ENCODE data around the gene DNAH8.
A peak's percentile ranks its signal among the peaks of the same experiment; 100 is the strongest.
"Not testable (repeated sequence)": the region's sequence is repeated elsewhere in the genome, so short reads cannot be mapped to it uniquely, and the experiment has no call there.

DNAH8 gene

GRCh38 chr6:38915205-38915925, 200.3 kb downstream of the DNAH8 start:
- DNase-seq (no peak), ATAC-seq (replicated peaks) (no peak)
- Mint-ChIP-seq H3K4me1 (no peaks in the 10 kb centered on the region), H3K27ac (no peak overlapping the region), H3K9me3 (no peaks in the 10 kb centered on the region), H3K36me3 (no peaks in the 10 kb centered on the region), H3K4me3 (no peak overlapping the region), H3K27me3 (peaks cover 0 to 35% of the 10 kb centered on the region in 2 donors)

DNA sequence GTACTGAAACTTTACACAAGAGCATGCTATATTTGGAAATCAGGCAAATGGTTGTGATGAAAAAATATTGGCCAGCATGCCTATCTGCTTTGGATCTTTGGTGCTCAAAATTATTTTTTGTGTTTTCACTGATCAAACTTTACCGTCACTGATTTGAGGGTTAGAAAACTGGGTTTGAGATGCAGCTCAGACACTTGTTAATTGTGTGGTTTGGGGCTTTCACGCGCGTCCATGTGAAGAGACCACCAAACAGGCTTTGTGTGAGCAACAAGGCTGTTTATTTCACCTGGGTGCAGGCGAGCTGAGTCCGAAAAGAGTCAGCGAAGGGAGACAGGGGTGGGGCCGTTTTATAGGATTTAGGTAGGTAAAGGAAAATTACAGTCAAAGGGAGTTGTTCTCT, 206.4 kb downstream of the DNAH8 start:
- not testable (repeated sequence) for H3K9me3 Mint-ChIP-seq; H3K36me3 Mint-ChIP-seq; DNase-seq; H3K4me3 Mint-ChIP-seq; ATAC-seq (replicated peaks); H3K4me1 Mint-ChIP-seq; H3K27ac Mint-ChIP-seq
- peaks cover 7 to 32% of the 10 kb centered on the region in 2 donors for H3K27me3 Mint-ChIP-seq

- Mint-ChIP-seq H3K27ac (no peak overlapping the region), H3K36me3 (no peaks in the 10 kb centered on the region), H3K4me3 (no peak overlapping the region), H3K27me3 (peaks cover 19 to 22% of the 10 kb centered on the region in 2 donors), H3K9me3 (no peaks in the 10 kb centered on the region), H3K4me1 (no peaks in the 10 kb centered on the region)
- ATAC-seq (replicated peaks) (no peak), DNase-seq (no peak)
Observed at GRCh38 chr6:38924791-38925509, 209.8 kb downstream of the DNAH8 start.

- Mint-ChIP-seq H3K4me1 (no peaks in the 10 kb centered on the region), H3K9me3 (no peaks in the 10 kb centered on the region), H3K36me3 (no peaks in the 10 kb centered on the region), H3K27me3 (peaks cover 14 to 24% of the 10 kb centered on the region in 2 donors), H3K4me3 (no peak overlapping the region), H3K27ac (no peak overlapping the region)
- ATAC-seq (replicated peaks) (no peak), DNase-seq (no peak)
Observed at GRCh38 chr6:38929560-38929959, 214.4 kb downstream of the DNAH8 start.

DNA sequence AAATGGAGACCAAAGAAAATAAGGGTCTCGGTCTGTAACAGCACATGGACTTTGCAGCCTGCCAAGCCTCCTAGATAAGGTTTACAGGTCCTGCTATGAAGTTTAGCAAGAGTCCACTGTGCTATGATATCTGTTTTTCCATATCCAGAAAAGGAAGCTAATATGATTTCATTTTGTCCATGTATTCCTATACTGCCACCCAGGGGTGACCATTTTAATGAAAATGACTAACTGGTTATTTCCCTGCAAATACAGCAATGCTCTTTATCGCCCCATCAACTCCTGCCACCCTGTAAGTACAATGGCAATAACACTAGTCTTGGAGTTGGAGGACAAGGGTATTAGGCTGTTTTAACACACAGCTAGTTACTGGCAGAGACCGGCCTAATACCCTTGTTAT, 218.3 kb downstream of the DNAH8 start:
- Mint-ChIP-seq H3K9me3 (no peaks in the 10 kb centered on the region), H3K27me3 (peaks cover 0 to 8% of the 10 kb centered on the region in 2 donors), H3K36me3 (no peaks in the 10 kb centered on the region), H3K27ac (no peak overlapping the region), H3K4me1 (peaks cover 0 to under 1% of the 10 kb centered on the region in 2 donors), H3K4me3 (no peak overlapping the region)
- ATAC-seq (replicated peaks) (no peak), DNase-seq (no peak)

DNA sequence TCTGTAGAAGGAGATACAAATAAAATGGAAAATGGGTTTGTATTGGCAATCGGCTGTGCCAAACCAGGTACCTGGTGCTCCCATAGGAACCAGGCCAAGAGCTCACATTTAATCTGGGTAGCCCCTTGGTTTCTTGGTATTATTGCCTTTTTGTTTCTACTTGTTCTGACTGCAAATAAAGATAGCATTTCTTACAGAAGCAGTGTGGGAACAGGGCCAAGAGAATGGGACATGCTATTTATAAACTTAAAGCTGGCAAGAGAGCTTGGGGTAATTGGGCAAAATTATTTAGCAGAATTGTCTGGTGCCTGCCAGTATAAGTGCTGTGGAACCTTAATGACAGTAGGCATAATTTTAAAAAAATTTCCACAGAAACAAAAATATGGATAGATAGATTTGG, 219.9 kb downstream of the DNAH8 start:
- Mint-ChIP-seq H3K4me3 (no peak overlapping the region), H3K27ac (no peak overlapping the region), H3K36me3 (no peaks in the 10 kb centered on the region), H3K27me3 (peaks cover 6 to 10% of the 10 kb centered on the region in 2 donors), H3K4me1 (peaks cover 0 to 6% of the 10 kb centered on the region in 2 donors), H3K9me3 (no peaks in the 10 kb centered on the region)
- DNase-seq: no peak
- ATAC-seq (replicated peaks): no peak

DNA sequence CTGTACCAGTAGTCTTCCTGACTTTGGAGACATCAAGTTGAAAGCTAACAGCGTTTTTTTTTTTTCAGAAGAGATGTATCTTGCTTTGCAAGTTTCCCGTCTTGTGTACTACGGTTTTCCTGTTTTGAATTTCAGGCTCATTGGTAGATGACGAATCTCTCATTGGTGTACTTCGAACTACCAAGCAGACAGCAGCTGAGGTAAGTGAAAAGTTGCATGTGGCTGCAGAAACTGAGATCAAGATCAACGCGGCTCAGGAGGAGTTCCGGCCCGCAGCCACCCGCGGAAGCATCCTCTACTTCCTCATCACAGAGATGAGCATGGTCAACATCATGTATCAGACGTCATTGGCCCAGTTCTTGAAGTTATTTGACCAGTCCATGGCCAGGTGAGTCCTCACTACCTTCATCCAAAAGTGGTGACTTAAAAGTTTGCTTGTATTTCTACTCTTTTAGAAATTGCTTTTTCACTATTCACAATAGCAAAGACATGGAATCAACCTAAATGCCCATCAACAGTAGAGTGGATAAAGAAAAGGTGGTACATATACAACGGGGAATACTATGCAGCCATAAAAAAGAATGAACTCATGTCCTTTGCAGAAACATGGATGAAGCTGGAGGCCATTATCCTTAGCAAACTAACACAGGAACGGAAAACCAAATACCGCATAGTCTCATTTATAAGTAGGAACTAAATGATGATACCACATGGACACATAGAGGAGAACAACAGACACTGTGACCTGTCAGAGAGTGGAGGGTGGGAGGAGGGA, 222.9 kb downstream of the DNAH8 start:
- no peak for DNase-seq
- H3K27me3 Mint-ChIP-seq: peaks cover 15 to 23% of the 10 kb centered on the region in 2 donors
- H3K27ac Mint-ChIP-seq: no peak overlapping the region

GRCh38 chr6:38938741-38939140, 223.6 kb downstream of the DNAH8 start:
- Mint-ChIP-seq H3K27me3 (peaks cover 15 to 25% of the 10 kb centered on the region in 2 donors), H3K36me3 (no peaks in the 10 kb centered on the region), H3K9me3 (no peaks in the 10 kb centered on the region), H3K27ac (no peak overlapping the region), H3K4me1 (peaks cover 0 to 6% of the 10 kb centered on the region in 2 donors), H3K4me3 (no peak overlapping the region)
- no peak for DNase-seq
- ATAC-seq (replicated peaks): peak; percentile 53 to 78

More for the DNA sequence above, 222.9 kb downstream of the DNAH8 start:
- Mint-ChIP-seq H3K4me3 (no peak overlapping the region), H3K4me1 (peaks cover 0 to 6% of the 10 kb centered on the region in 2 donors), H3K36me3 (no peaks in the 10 kb centered on the region), H3K9me3 (no peaks in the 10 kb centered on the region)
- no peak for ATAC-seq (replicated peaks)

DNA sequence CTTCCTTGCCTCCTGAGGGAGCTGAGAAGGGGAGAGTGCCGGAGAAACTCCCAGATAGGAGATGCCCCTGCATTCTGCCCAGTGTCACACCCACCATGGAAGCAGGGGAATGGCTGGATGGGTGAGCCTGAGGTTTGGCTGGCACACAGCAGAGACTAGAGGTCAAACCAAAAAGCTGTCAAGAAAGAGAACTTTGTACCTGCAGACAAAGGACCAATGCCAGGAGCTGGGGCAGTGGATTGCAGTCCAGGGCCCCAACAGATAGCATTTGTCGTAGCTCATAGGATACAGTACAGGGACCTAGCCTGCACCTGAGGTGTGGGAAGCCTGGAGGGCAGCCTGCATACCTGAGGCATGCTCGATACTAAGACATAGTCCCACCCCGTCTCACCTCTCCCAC, 227.3 kb downstream of the DNAH8 start:
- ATAC-seq (replicated peaks) (no peak), DNase-seq (no peak)
- peaks cover 25 to 47% of the 10 kb centered on the region in 2 donors for H3K27me3 Mint-ChIP-seq
- no peak overlapping the region for H3K27ac Mint-ChIP-seq
- H3K4me1 Mint-ChIP-seq: peaks cover 0 to 6% of the 10 kb centered on the region in 2 donors
- no peaks in the 10 kb centered on the region for H3K36me3 Mint-ChIP-seq
- no peaks in the 10 kb centered on the region for H3K9me3 Mint-ChIP-seq
- no peak overlapping the region for H3K4me3 Mint-ChIP-seq

DNA sequence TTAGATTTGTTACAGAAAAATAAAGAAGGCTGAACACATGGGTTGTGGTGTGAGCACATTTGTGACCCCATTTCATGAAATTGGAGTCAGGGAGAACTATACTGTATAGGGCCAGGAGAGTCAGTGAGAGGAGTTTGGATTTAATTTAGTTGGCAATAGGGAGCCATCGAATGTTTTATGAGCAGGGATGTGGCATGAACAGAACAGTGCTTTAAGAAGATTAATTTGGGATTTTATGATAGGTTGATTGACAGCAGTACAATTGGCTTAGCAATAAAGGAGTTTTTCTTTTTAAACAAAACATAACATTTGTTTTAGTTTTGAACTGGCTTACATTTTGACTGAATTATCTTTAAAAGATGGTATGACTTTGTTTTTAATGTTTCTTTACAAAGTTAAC, 227.9 kb downstream of the DNAH8 start:
- ATAC-seq (replicated peaks) (no peak), DNase-seq (no peak)
- peaks cover 25 to 48% of the 10 kb centered on the region in 2 donors for H3K27me3 Mint-ChIP-seq
- H3K4me3 Mint-ChIP-seq: no peak overlapping the region
- no peaks in the 10 kb centered on the region for H3K9me3 Mint-ChIP-seq
- H3K4me1 Mint-ChIP-seq: peaks cover 0 to 6% of the 10 kb centered on the region in 2 donors
- H3K36me3 Mint-ChIP-seq: no peaks in the 10 kb centered on the region
- no peak overlapping the region for H3K27ac Mint-ChIP-seq

- Mint-ChIP-seq H3K4me1 (no peaks in the 10 kb centered on the region), H3K4me3 (no peak overlapping the region), H3K27me3 (peaks cover 26 to 55% of the 10 kb centered on the region in 2 donors), H3K27ac (no peak overlapping the region), H3K36me3 (no peaks in the 10 kb centered on the region), H3K9me3 (no peaks in the 10 kb centered on the region)
- no peak for DNase-seq
- no peak for ATAC-seq (replicated peaks)
Observed at GRCh38 chr6:38943964-38944363, 228.9 kb downstream of the DNAH8 start.

DNA sequence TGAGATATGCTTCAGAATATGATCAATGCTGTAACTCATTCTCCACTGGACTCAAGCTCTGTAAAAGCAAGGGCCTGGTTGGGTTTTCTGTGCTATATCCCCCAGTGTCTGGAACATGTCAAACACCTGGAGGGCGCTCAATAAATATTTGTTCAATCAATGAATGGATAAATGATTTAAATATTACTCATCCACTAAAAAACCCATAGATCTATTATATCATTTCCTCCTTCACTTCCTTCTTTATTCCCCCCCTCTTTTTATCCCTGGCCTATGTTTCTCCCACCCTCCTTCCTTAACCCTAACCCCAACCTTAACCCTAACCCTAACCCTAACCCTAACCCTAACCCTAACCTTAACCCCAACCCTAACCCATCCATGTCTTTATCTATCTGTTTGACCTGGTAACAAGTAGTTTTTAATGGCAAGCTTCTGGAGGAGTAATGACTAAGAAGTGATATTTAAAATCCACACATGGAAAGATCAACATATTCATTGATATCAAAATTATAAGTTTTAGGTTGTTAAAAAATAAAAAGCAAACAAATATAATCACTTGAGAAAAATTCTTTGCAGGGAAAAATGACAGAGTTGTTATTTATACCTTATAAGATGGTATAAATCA, 229.7 kb downstream of the DNAH8 start:
- Mint-ChIP-seq H3K27me3 (peaks cover 26 to 54% of the 10 kb centered on the region in 2 donors), H3K4me3 (no peak overlapping the region), H3K9me3 (no peaks in the 10 kb centered on the region), H3K27ac (no peak overlapping the region), H3K36me3 (no peaks in the 10 kb centered on the region), H3K4me1 (no peaks in the 10 kb centered on the region)
- no peak for DNase-seq
- no peak for ATAC-seq (replicated peaks)

GRCh38 chr6:38955861-38956260, 240.8 kb downstream of the DNAH8 start:
- H3K27me3 Mint-ChIP-seq: peaks cover 27 to 34% of the 10 kb centered on the region in 2 donors
- no peak for DNase-seq
- ATAC-seq (replicated peaks): no peak

GRCh38 chr6:38957426-38957825, 242.3 kb downstream of the DNAH8 start:
- peaks cover 19 to 24% of the 10 kb centered on the region in 2 donors for H3K27me3 Mint-ChIP-seq
- no peak overlapping the region for H3K27ac Mint-ChIP-seq
- DNase-seq: no peak
- no peak overlapping the region for H3K4me3 Mint-ChIP-seq
- H3K9me3 Mint-ChIP-seq: peaks cover 6% of the 10 kb centered on the region in 2 donors
- no peak for ATAC-seq (replicated peaks)
- no peaks in the 10 kb centered on the region for H3K4me1 Mint-ChIP-seq
- H3K36me3 Mint-ChIP-seq: no peaks in the 10 kb centered on the region

More at GRCh38 chr6:38955861-38956260, 240.8 kb downstream of the DNAH8 start:
- Mint-ChIP-seq H3K4me1 (no peaks in the 10 kb centered on the region), H3K27ac (no peak overlapping the region), H3K4me3 (no peak overlapping the region), H3K36me3 (no peaks in the 10 kb centered on the region), H3K9me3 (peaks cover 6% of the 10 kb centered on the region in 2 donors)

Measured in stimulated activated naive B cell treated with anti-CD40 and anti-IgM and Interleukin-4, amounts not matched to agents 10 μg/mL and 1 μg/mL and 100 μg/mL, for 72 hours (primary cell).